Heart right ventricle (tissue), 16 donors: ENCODE data around the gene TCF12. TPM values are rescaled to one million over a fixed set of nuclear protein-coding genes. Genes with fewer than 3 reads are reported as not detected.

Source experiments
- ATAC-seq, 8 donors: fragments of 200-7000 bp; cut with Tn5 transposase; one replicate each; pipeline ENCODE4 v1.9.1; 2020; ENCODE audit warnings: mild to moderate bottlenecking in 8 of 8, moderate library complexity in 8 of 8, moderate number of reproducible peaks in 1 of 8
- DNase-seq, 2 donors: peaks; one replicate each; pipeline ENCODE4 v3.0.0-alpha.2; 2020
- H3K27ac ChIP-seq, 10 donors: fragments of 200-600 bp; sonication (generic) in 2 of 10; one replicate each; pipeline versions ENCODE4 v1.5.0 to v1.8.0; 2020 to 2022; ENCODE audit warnings: mild to moderate bottlenecking in 3 of 10
- H3K27me3 ChIP-seq, 7 donors: fragments of 200-600 bp; one replicate each; pipeline ENCODE4 v1.8.0; 2021 to 2022; ENCODE audit warnings: mild to moderate bottlenecking in 2 of 7
- H3K36me3 ChIP-seq, 9 donors: fragments of 200-600 bp; sonication (generic) in 1 of 9; one replicate each; pipeline versions ENCODE4 v1.5.0 to v1.8.0; 2020 to 2022; ENCODE audit warnings: mild to moderate bottlenecking in 2 of 9
- H3K4me1 ChIP-seq, 9 donors: fragments of 200-600 bp; sonication (generic) in 1 of 9; one replicate each; pipeline versions ENCODE4 v1.5.0 to v1.8.0; 2020 to 2022; ENCODE audit warnings: mild to moderate bottlenecking in 4 of 9
- H3K4me3 ChIP-seq, 10 donors: fragments of 200-600 bp; sonication (generic) in 2 of 10; one replicate each; pipeline versions ENCODE4 v1.5.0 to v1.8.0; 2020 to 2022; ENCODE audit warnings: mild to moderate bottlenecking in 7 of 10, moderate library complexity in 2 of 10
- H3K9me3 ChIP-seq, 11 donors: fragments of 200-600 bp in 10 of 11; sonication (generic) in 2 of 11; one replicate each; pipeline versions ENCODE4 v1.5.0 to v1.8.0; 2013 to 2022; ENCODE audit warnings: mild to moderate bottlenecking in 2 of 11, control low read depth in 1 of 11, moderate library complexity in 1 of 11
- CTCF ChIP-seq, 9 donors: fragments of 200-600 bp; sonication (generic) in 2 of 9; IDR thresholded peaks; one replicate each; pipeline versions ENCODE4 v1.5.0 to v1.8.0; 2021 to 2022; ENCODE audit warnings: antibody characterized with exemption in 9 of 9, mild to moderate bottlenecking in 5 of 9, moderate library complexity in 1 of 9
- WGBS, 2 donors: extraction: QIAGEN DNeasy Blood & Tissue Kit; methylation state at CpG; one replicate each; pipeline ENCODE4 v1.1.7; 2013; ENCODE audit warnings: inconsistent platforms in 1 of 2; 5-methylcytosine and 5-hydroxymethylcytosine counted together
- intact Hi-C, 10 donors: fragments of 100-400 bp; cut with DNase I; formaldehyde crosslinking; loops; one replicate each; pipeline versions ENCODE4 v1.11.1 to v1.14.2; 2022
- polyA plus RNA-seq, 2 donors: library from polyadenylated mRNA; stranded (reverse); fragments of 200-250 nt; gene quantifications; one replicate each; pipeline ENCODE4 v1.2.3, GENCODE V29; 2013
- total RNA-seq, 10 donors: library from RNA; stranded (reverse); fragmentation: NEBNext Ultra II Directional in 3 of 10; extraction: Animal tissue kit (Norgen Biotek cat#: 25700) in 3 of 10; gene quantifications; one replicate each; pipeline versions ENCODE4 v1.2.1 to v1.2.4, GENCODE V29; 2021 to 2023
- donor health status: Arrhythmogenic right ventricular cardiomyopathy.
- donor health status: ischemic (EF 13 %, LVEDD 7.1; RV severe dilation, severe dysfunction).
- donor health status: healthy with polysubstance abuse.
- donor health status: DM: no; HTN: yes; CAD: no.
- donor health status: DM: no; HTN: no; CAD: no.
- donor health status: ischemic (EF 25% LVEDD 6.9; RV normal size, moderate dysfunction).
- donor health status: ischemic (EF 25% LVEDD 5.7; RV mildly dilated, moderate dysfunction).
- donor health status: healthy.
- donor health status: DM: yes; HTN: yes; CAD: no.
- donor health status: Ischemic cardiomyopathy.
- donor health status: ischemic (EF 35%, LVEDD 5.7; RV mildly dilated, moderate dysfunction).
- donor health status: nonischemic (EF 11% LVEDD 7.7; RV severe dilation, severe dysfunction).
- donor health status: DM: yes; HTN: yes; CAD: no.
- donor health status: PGD.
- donor health status: ischemic (EF 29% LVEDD 5.4; RV normal size, mild dysfunction).
- donor health status: nonischemic (EF 23%, LVEDD 6.1; RV moderate dilation, normal function).

The TCF12 gene
- total and polyA plus RNA-seq, 12 donors = 8.7 to 55.7 (median 38.4) TPM

GRCh38 chr15:57306944-57307411 lies 388.5 kb downstream of the TCF12 start:
- 27 to 31% methylated on average over 24 of the region's 24 CpGs for WGBS, 2 donors
- Histone ChIP-seq H3K27me3 (no peaks in the 10 kb centered on the region), H3K36me3 (no peaks in the 10 kb centered on the region), H3K4me3 (peak overlapping the region; percentile 19 to 84 (median 58)), H3K4me1 (peaks cover 0 to 18% (median 12%) of the 10 kb centered on the region in 9 donors), H3K27ac (peak overlapping the region in 2 of 10 donors; percentile 2 to 20), H3K9me3 (no peaks in the 10 kb centered on the region)
- peak; percentile 3 to 39 (median 26) for ATAC-seq
- intact Hi-C loops = loop anchor here (1.0 to 10.0 kb wide), 11 partner anchors 92 to 815 kb away; partner anchors contain the start of gene TCF12 (in 1 of the 10)
- no peak for DNase-seq
- peak in 6 of 9 donors; percentile 3 to 28 (median 10) for TF ChIP-seq CTCF (IDR thresholded peaks at IDR 0.05)

- peaks cover 0 to 22% (median 14%) of the 10 kb centered on the region in 9 donors for H3K4me1 ChIP-seq
- no peaks in the 10 kb centered on the region for H3K36me3 ChIP-seq
- DNase-seq = no peak
- H3K27ac ChIP-seq = no peak overlapping the region
- no peaks in the 10 kb centered on the region for H3K9me3 ChIP-seq
- no peaks in the 10 kb centered on the region for H3K27me3 ChIP-seq
- intact Hi-C loops = loop anchor here (2.0 to 10.0 kb wide), 10 partner anchors 93 to 815 kb away; partner anchors contain the start of gene TCF12 (in 1 of the 10)
- WGBS, 2 donors = 88% methylated on average over 11 to 13 of the region's 13 CpGs
- TF ChIP-seq CTCF (IDR thresholded peaks at IDR 0.05) = no peak
- H3K4me3 ChIP-seq = no peak overlapping the region
- no peak for ATAC-seq
These were observed 389.2 kb downstream of the TCF12 start for GRCh38 chr15:57307527-57308169.

- intact Hi-C loops = loop anchor here (2.0 to 10.0 kb wide), 10 partner anchors 93 to 816 kb away; partner anchors contain the start of gene TCF12 (in 1 of the 10)
- Histone ChIP-seq H3K36me3 (no peaks in the 10 kb centered on the region), H3K27ac (no peak overlapping the region), H3K9me3 (no peaks in the 10 kb centered on the region), H3K4me1 (peaks cover 0 to 25% (median 14%) of the 10 kb centered on the region in 9 donors), H3K27me3 (no peaks in the 10 kb centered on the region), H3K4me3 (no peak overlapping the region)
- TF ChIP-seq CTCF (IDR thresholded peaks at IDR 0.05) = no peak
- ATAC-seq (no peak), DNase-seq (no peak)
- 98 to 99% methylated on average over 5 of the region's 5 CpGs for WGBS, 2 donors
These were observed 389.7 kb downstream of the TCF12 start for GRCh38 chr15:57308170-57308545.

GRCh38 chr15:57309856-57310760 lies 391.7 kb downstream of the TCF12 start:
- ATAC-seq (no peak), DNase-seq (no peak)
- H3K36me3 ChIP-seq = no peaks in the 10 kb centered on the region
- H3K9me3 ChIP-seq = no peaks in the 10 kb centered on the region
- intact Hi-C loops = loop anchor here (2.0 to 10.0 kb wide), 11 partner anchors 95 to 818 kb away; partner anchors contain the start of gene TCF12 (in 1 of the 10)
- 72 to 83% methylated on average over 21 of the region's 21 CpGs for WGBS, 2 donors
- no peak overlapping the region for H3K27ac ChIP-seq
- peaks cover 0 to 25% (median 14%) of the 10 kb centered on the region in 9 donors for H3K4me1 ChIP-seq
- H3K27me3 ChIP-seq = no peaks in the 10 kb centered on the region
- TF ChIP-seq CTCF (IDR thresholded peaks at IDR 0.05) = no peak
- no peak overlapping the region for H3K4me3 ChIP-seq
